Mucosa of descending colon (tissue), 3 donors: ENCODE data around the gene NCOR1. TPM values are rescaled to one million over a fixed set of nuclear protein-coding genes. Genes with fewer than 3 reads are reported as not detected.
"Not testable (repeated sequence)": the region's sequence is repeated elsewhere in the genome, so short reads cannot be mapped to it uniquely, and the experiment has no call there.

Experiments used
- ATAC-seq: fragments of 200-7000 bp; cut with Tn5 transposase; one replicate; pipeline ENCODE4 v1.9.1; 2020; ENCODE audit warnings: mild to moderate bottlenecking, moderate library complexity
- DNase-seq, 3 donors: peaks; one replicate each; pipeline ENCODE4 v3.0.0-alpha.2; 2020
- H3K36me3 ChIP-seq: fragments of 200-600 bp; one replicate; pipeline ENCODE4 v1.8.0; 2021; ENCODE audit warnings: low read depth, mild to moderate bottlenecking
- H3K4me1 ChIP-seq: fragments of 200-600 bp; one replicate; pipeline ENCODE4 v1.8.0; 2021; ENCODE audit warnings: low read depth, mild to moderate bottlenecking
- H3K4me3 ChIP-seq: fragments of 200-600 bp; one replicate; pipeline ENCODE4 v1.8.0; 2021; ENCODE audit warnings: mild to moderate bottlenecking
- H3K9me3 ChIP-seq: fragments of 200-600 bp; one replicate; pipeline ENCODE4 v1.8.0; 2021; ENCODE audit warnings: mild to moderate bottlenecking
- CTCF ChIP-seq: fragments of 200-600 bp; IDR thresholded peaks from one replicate; pipeline ENCODE4 v1.8.0; 2022; ENCODE audit warnings: antibody characterized with exemption, mild to moderate bottlenecking
- intact Hi-C, 2 donors: fragments of 100-400 bp; cut with DNase I in 1 of 2; cut with micrococcal nuclease in 1 of 2; formaldehyde crosslinking; loops; one replicate each; pipeline versions ENCODE4 v1.11.0 to v1.11.1; 2022; cut with DNase I, micrococcal nuclease
- total RNA-seq, 3 donors: library from RNA; stranded (reverse); fragmentation: NEBNext Ultra II Directional in 2 of 3; extraction: Animal tissue kit (Norgen Biotek cat#: 25700) in 2 of 3; gene quantifications; one replicate each; pipeline versions ENCODE4 v1.2.1 to v1.2.4, GENCODE V29; 2021 to 2023
- donor health status: DM: no; HTN: no; CAD: no; lungs with moderate emphysema.
- donor health status: DM: no; HTN: no; CAD: no.
- donor health status: DM: no; HTN: yes; CAD: no.

The NCOR1 gene
- total RNA-seq, 3 donors from 2014 or later, result 196 to 238 (median 227) TPM

GRCh38 chr17:16068323-16068722, 147.0 kb downstream of the NCOR1 start:
- Histone ChIP-seq H3K4me1 (no peaks in the 10 kb centered on the region), H3K9me3 (no peaks in the 10 kb centered on the region), H3K36me3 (peaks cover 18% of the 10 kb centered on the region), H3K4me3 (no peak overlapping the region)
- ATAC-seq, result no peak
- TF ChIP-seq CTCF, result no peak
- intact Hi-C loops, result no loop called here
- DNase-seq, result no peak

- TF ChIP-seq CTCF, result no peak
- peaks cover 22% of the 10 kb centered on the region for H3K36me3 ChIP-seq
- H3K4me3 ChIP-seq, result no peak overlapping the region
- ATAC-seq (no peak), DNase-seq (no peak)
- H3K9me3 ChIP-seq, result no peaks in the 10 kb centered on the region
- intact Hi-C loops, result no loop called here
- no peaks in the 10 kb centered on the region for H3K4me1 ChIP-seq
Measured at GRCh38 chr17:16066125-16066524, 149.2 kb downstream of the NCOR1 start.

GRCh38 chr17:16061631-16062030, 153.7 kb downstream of the NCOR1 start:
- TF ChIP-seq CTCF, result no peak
- H3K4me3 ChIP-seq, result no peak overlapping the region
- DNase-seq, result no peak
- H3K4me1 ChIP-seq, result no peaks in the 10 kb centered on the region
- H3K9me3 ChIP-seq, result no peaks in the 10 kb centered on the region
- intact Hi-C loops, result no loop called here
- H3K36me3 ChIP-seq, result peaks cover 22% of the 10 kb centered on the region
- ATAC-seq, result no peak

GRCh38 chr17:16055139-16055538, 160.2 kb downstream of the NCOR1 start:
- ATAC-seq, result not testable (repeated sequence)

GRCh38 chr17:16052486-16052885, 162.8 kb downstream of the NCOR1 start:
- Histone ChIP-seq H3K4me3 (no peak overlapping the region), H3K36me3 (no peaks in the 10 kb centered on the region), H3K4me1 (no peaks in the 10 kb centered on the region), H3K9me3 (no peaks in the 10 kb centered on the region)
- intact Hi-C loops, result no loop called here
- ATAC-seq, result no peak
- no peak for TF ChIP-seq CTCF
- DNase-seq, result no peak

More at GRCh38 chr17:16055139-16055538, 160.2 kb downstream of the NCOR1 start:
- H3K36me3 ChIP-seq, H3K9me3 ChIP-seq, DNase-seq, H3K4me3 ChIP-seq, H3K4me1 ChIP-seq, intact Hi-C loops: not testable (repeated sequence)

- no peaks in the 10 kb centered on the region for H3K36me3 ChIP-seq
- ATAC-seq, result no peak
- H3K4me1 ChIP-seq, result no peaks in the 10 kb centered on the region
- intact Hi-C loops, result no loop called here
- no peaks in the 10 kb centered on the region for H3K9me3 ChIP-seq
- H3K4me3 ChIP-seq, result no peak overlapping the region
- no peak for DNase-seq
- TF ChIP-seq CTCF, result no peak
Measured at GRCh38 chr17:16050844-16051243, 164.5 kb downstream of the NCOR1 start.
